ENCODE measurements around the gene UBE2E1.
A peak's percentile ranks its signal among the peaks of the same experiment; 100 is the strongest.

The UBE2E1 gene

DNA sequence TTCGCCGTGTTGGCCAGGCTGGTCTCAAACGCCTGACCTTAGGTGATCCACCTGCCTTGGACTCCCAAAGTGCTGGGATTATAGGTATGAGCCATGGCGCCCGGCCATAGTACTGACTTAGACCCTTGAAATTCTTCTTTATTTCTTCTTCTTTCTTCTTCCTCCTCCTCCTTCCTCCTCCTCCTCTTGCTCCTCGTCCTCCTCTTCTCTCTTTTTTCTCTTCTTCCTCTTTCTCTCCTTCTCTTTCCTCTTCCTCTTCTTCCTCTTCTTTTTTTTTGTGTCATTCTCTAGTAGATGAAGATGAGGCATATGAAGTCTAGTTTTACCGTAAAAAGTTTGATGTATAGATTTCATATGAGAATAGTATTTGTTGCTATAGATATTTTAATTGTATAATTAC is 120.5 kb downstream of the UBE2E1 start:
- DNase-seq: no peak
- no peak for TF ChIP-seq POLR2A (IDR thresholded peaks at IDR 0.05; ENCODE audit: low read length)
- no peak for TF ChIP-seq GATA1 (IDR thresholded peaks at IDR 0.05; ENCODE audit: low read depth, low read length)

DNA sequence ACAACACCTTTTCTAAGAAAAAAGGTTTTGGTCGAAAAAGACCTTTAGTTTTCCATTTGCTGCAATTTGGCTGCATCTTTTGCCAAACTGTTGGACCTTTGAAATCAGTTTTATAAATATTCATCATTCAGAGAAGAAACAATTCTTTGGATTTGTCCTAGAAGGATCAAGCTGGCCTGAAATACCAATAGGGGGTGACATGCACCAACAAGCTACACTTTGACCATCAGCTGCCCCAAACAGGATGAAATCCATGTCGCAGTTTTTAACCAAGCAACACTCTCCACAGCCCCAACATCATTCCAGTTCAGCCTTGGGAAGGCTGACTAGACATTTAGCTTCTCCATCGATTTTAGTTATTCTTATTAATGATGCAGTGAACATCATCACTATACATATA is 121.0 kb downstream of the UBE2E1 start:
- no peak for DNase-seq
- TF ChIP-seq POLR2A (IDR thresholded peaks at IDR 0.05; ENCODE audit: low read length) (no peak), GATA1 (IDR thresholded peaks at IDR 0.05; ENCODE audit: low read depth, low read length) (no peak)

DNA sequence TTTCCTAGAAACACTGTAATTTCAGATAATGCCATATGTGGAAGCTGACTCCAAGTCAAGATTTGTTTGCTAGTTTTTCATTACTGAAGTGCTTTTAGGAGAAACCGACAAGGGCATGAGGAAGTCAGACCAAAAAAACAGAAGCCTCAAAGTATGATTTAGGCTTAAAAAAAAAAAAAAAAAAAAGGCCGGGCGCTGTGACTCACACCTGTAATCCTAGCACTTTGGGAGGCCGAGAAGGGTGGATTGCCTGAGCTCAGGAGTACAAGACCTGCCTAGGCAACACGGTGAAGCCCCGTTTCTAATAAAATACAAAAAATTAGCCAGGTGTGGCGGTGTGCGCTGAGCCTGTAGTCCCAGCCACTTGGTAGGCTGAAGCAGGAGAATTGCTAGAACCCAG is 122.8 kb downstream of the UBE2E1 start:
- DNase-seq: no peak
- TF ChIP-seq POLR2A (IDR thresholded peaks at IDR 0.05; ENCODE audit: low read length): no peak
- TF ChIP-seq GATA1 (IDR thresholded peaks at IDR 0.05; ENCODE audit: low read depth, low read length): no peak

DNA sequence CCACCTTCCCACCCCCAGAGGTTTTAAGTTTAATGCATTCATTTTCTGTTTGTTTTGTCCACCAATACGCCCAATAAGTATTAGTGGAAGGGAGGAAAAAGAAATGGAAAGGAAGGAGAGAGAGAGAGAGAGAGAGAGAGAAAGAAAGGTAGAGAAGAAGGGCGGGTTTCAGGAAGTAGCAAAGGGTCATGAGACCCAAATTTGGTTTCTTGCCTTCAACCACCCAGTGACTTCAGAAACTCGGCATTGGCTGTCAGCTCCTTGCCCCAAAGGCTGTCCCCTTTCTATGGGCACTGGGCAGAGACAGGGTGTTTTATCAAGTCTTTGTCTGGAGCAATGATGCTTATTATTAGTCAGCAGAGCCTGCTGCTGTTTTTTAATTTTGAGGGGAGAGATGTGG is 125.8 kb downstream of the UBE2E1 start:
- no peak for TF ChIP-seq POLR2A (IDR thresholded peaks at IDR 0.05; ENCODE audit: low read length)
- TF ChIP-seq GATA1 (IDR thresholded peaks at IDR 0.05; ENCODE audit: low read depth, low read length): no peak

DNA sequence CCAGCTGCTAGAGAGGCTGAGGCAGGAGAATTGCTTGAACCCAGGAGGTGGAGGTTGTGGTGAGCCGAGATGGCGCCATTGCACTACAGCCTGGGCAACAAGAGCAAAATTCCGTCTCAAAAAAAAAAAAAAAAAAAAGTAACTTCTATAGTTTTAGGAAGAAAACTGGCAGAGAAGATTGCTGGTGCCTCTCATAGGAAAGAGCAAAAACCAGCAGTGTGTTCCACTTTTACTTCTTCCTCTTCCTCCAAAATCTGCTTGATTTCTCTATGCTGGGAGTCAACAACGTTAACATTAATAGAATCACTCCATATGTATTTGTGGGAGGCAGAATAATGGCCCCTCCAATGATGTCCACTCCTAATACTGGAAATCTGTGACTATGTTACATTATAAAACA is 126.8 kb downstream of the UBE2E1 start:
- TF ChIP-seq GATA1 (IDR thresholded peaks at IDR 0.05; ENCODE audit: low read depth, low read length): no peak
- TF ChIP-seq POLR2A (IDR thresholded peaks at IDR 0.05; ENCODE audit: low read length): no peak
- DNase-seq: no peak

More for the DNA sequence above, 125.8 kb downstream of the UBE2E1 start:
- DNase-seq: no peak

DNA sequence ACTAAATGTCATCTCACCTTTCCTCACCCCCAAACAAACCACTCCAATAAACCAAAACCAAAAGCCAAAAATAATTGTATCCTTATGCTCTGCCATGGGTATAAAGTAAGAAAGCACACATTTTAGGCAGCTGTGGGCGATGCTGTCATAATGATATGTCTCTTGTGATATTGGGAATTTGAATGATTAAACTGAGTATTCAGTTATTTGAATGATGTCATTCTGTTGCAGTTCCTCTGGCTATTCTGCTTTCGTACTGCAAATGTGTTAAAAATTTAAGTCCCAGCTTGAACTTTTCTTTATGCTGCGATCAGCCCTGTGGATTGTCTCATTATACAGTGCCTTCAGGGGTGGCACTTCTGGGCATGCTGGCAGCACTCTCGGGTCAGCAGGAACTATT is 128.5 kb downstream of the UBE2E1 start:
- TF ChIP-seq GATA1 (IDR thresholded peaks at IDR 0.05; ENCODE audit: low read depth, low read length) (no peak), POLR2A (IDR thresholded peaks at IDR 0.05; ENCODE audit: low read length) (no peak)
- DNase-seq: no peak

DNA sequence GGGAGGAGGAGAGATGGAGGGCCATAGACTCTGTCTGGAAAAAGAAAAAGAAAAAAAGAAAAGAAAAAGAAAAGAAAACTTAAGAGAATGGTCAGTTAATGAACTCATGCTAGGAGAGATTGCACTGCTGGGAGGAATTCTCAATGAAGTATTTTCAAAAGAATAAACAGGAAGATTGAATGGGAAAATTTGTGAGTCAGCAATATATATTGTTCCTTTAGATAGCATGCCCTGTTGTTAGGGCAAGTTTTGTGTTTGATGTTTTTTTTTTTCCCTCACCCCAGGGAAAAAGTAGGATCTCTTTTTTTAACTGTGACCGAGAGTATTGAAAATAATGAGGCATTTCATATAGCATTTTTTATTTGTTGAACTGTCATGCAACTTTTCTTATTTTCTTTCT is 131.5 kb downstream of the UBE2E1 start:
- DNase-seq: no peak
- no peak for TF ChIP-seq POLR2A (IDR thresholded peaks at IDR 0.05; ENCODE audit: low read length)
- no peak for TF ChIP-seq GATA1 (IDR thresholded peaks at IDR 0.05; ENCODE audit: low read depth, low read length)

DNA sequence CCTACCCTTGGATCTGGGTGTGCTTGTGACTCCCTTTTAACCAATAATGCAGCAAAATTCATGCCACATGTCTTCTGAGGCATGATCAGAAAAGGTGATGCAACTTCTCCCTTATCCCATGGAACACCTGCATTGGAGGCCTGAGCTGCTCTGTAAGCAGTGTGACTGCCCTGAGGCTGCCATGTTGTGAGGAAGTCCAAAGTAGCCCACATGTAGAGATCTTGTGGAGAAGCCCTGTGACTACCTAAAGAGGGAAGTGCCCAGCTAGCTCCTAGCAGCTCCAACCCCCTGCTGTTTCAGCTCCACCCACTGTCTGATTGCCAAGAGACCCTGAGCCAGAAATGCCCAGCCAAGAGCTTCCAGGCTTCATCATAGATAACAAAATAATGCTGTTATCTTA is 132.9 kb downstream of the UBE2E1 start:
- DNase-seq: peak; percentile 49 to 78
- TF ChIP-seq GATA1 (IDR thresholded peaks at IDR 0.05; ENCODE audit: low read depth, low read length): no peak
- no peak for TF ChIP-seq POLR2A (IDR thresholded peaks at IDR 0.05; ENCODE audit: low read length)

DNA sequence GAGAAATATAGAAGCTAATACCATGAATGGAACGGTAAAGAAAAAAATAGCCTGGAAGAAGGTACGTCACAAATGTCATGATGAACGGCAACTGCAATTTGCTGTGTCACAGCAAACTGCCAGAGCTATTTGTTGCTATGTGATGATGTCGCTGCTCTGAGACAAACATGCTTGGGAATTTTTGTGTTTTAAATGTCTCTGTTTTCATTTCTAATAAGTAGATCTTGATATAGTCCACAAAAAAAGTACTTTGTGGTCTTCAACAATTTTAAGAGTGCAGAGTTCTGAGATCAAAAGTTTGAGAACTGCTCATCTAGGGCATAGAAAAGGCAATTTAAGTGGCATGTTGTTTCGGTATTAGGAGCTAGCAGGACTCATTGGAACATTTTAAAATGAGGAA is 135.0 kb downstream of the UBE2E1 start:
- DNase-seq: peak; percentile 16 to 57
- TF ChIP-seq POLR2A (IDR thresholded peaks at IDR 0.05; ENCODE audit: low read length): no peak
- TF ChIP-seq GATA1 (IDR thresholded peaks at IDR 0.05; ENCODE audit: low read depth, low read length): no peak
